Ecto neural progenitor cell (in vitro differentiated cells): Measurements from ENCODE around the gene NME7.

Source experiments
- DNase-seq: peaks from one replicate; pipeline ENCODE4 v3.0.0-alpha.2; 2018; ENCODE audit warnings: low spot score

The NME7 gene

GRCh38 chr1:169155675-169156074, 211.9 kb downstream of the NME7 start:
- DNase-seq: no peak

GRCh38 chr1:169151338-169151837, 216.2 kb downstream of the NME7 start:
- DNase-seq: no peak

- DNase-seq: no peak
Measured at GRCh38 chr1:169150641-169151337, 216.8 kb downstream of the NME7 start.

GRCh38 chr1:169149555-169150286, 217.9 kb downstream of the NME7 start:
- DNase-seq: no peak

- DNase-seq: no peak
Measured at GRCh38 chr1:169148472-169149252, 218.9 kb downstream of the NME7 start.

- no peak for DNase-seq
Measured at GRCh38 chr1:169146576-169147214, 220.9 kb downstream of the NME7 start.

GRCh38 chr1:169144941-169145626, 222.5 kb downstream of the NME7 start:
- DNase-seq: no peak

- DNase-seq: no peak
Measured at GRCh38 chr1:169143984-169144383, 223.6 kb downstream of the NME7 start.

- no peak for DNase-seq
Measured at GRCh38 chr1:169143346-169143745, 224.3 kb downstream of the NME7 start.

GRCh38 chr1:169142129-169142528, 225.5 kb downstream of the NME7 start:
- DNase-seq: no peak

GRCh38 chr1:169141356-169141755, 226.2 kb downstream of the NME7 start:
- DNase-seq: no peak

GRCh38 chr1:169138866-169139670, 228.5 kb downstream of the NME7 start:
- no peak for DNase-seq

GRCh38 chr1:169137357-169137756, 230.2 kb downstream of the NME7 start:
- no peak for DNase-seq

GRCh38 chr1:169133801-169134502, 233.6 kb downstream of the NME7 start:
- DNase-seq: no peak

GRCh38 chr1:169133228-169133576, 234.4 kb downstream of the NME7 start:
- DNase-seq: no peak

GRCh38 chr1:169132512-169133227, 234.9 kb downstream of the NME7 start:
- no peak for DNase-seq

GRCh38 chr1:169130683-169131082, 236.9 kb downstream of the NME7 start:
- no peak for DNase-seq

- no peak for DNase-seq
Measured at GRCh38 chr1:169129109-169129784, 238.3 kb downstream of the NME7 start.

GRCh38 chr1:169128562-169128961, 239.0 kb downstream of the NME7 start:
- DNase-seq: no peak
